H1 (cell line): ENCODE data around the gene FGF21. TPM values are rescaled to one million over a fixed set of nuclear protein-coding genes. Genes with fewer than 3 reads are reported as not detected.

Experiments
- BCL11A ChIP-seq, 2 experiments: IDR thresholded peaks; one replicate each; pipeline ENCODE4 v1.6.1; 2011; ENCODE audit warnings: low read depth in 2 of 2, low read length in 2 of 2, mild to moderate bottlenecking in 2 of 2
- BRCA1 ChIP-seq: IDR thresholded peaks from 2 replicates; pipeline ENCODE4 v1.6.1; 2012; ENCODE audit warnings: low read depth, low read length, improper control_type of control experiment
- CTBP2 ChIP-seq: IDR thresholded peaks from 2 replicates; pipeline ENCODE4 v1.7.0; 2011; ENCODE audit warnings: borderline replicate concordance, mild to moderate bottlenecking, moderate library complexity, mixed read lengths, low read length; ENCODE audit not compliant: insufficient read depth, insufficient read length
- NANOG ChIP-seq: IDR thresholded peaks from 2 replicates; pipeline ENCODE4 v1.6.1; 2011; ENCODE audit warnings: low read length, low read depth, mild to moderate bottlenecking, inconsistent platforms; ENCODE audit not compliant: insufficient read depth, poor library complexity, severe bottlenecking
- POLR2A ChIP-seq, 2 experiments: IDR thresholded peaks; 1 replicate in 1 of 2; 2 replicates in 1 of 2; pipeline ENCODE4 v1.6.1; 2011; ENCODE audit warnings: low read depth in 2 of 2, low read length in 2 of 2, mild to moderate bottlenecking in 2 of 2; ENCODE audit errors: control extremely low read depth in 1 of 2
- RAD21 ChIP-seq, 2 experiments: IDR thresholded peaks in 1 of 2; conservative IDR thresholded peaks in 1 of 2; 2 replicates each; pipeline ENCODE4 v1.6.1; 2011; ENCODE audit warnings: low read depth in 2 of 2, low read length in 2 of 2, improper control_type of control experiment in 1 of 2, inconsistent platforms in 1 of 2, mild to moderate bottlenecking in 1 of 2, moderate library complexity in 1 of 2
- polyA plus RNA-seq, 7 experiments: library from polyadenylated mRNA; depleted of rRNA in 3 of 7; stranded (reverse) in 5 of 7; unstranded in 2 of 7; fragments of >200 nt in 5 of 7; fragments of 200-250 nt in 2 of 7; gene quantifications; 1 replicate in 5 of 7; 2 replicates in 1 of 7; 4 replicates in 1 of 7; pipeline versions ENCODE4 v1.2.1 to v1.2.3, GENCODE V29; 2011 to 2013; ENCODE audit warnings: missing spikeins in 2 of 7, mixed read lengths in 2 of 7
- total RNA-seq: library from RNA; stranded (reverse); fragmentation: NEBNext Ultra II Directional; extraction: Animal tissue kit (Norgen Biotek cat#: 25700); gene quantifications from 2 replicates; pipeline ENCODE4 v1.2.1, GENCODE V29; 2021
- TF ChIP-seq, protein P1 (sequence below): fragments of 300-600 bp; sonication (generic); IDR thresholded peaks from 2 replicates; pipeline ENCODE4 v1.7.1; 2012; ENCODE audit warnings: low read length, moderate library complexity, mild to moderate bottlenecking, inconsistent platforms; ENCODE audit not compliant: insufficient replicate concordance
- TF ChIP-seq, protein P2 (sequence below): IDR thresholded peaks from 2 replicates; pipeline ENCODE4 v1.6.1; 2011; ENCODE audit warnings: low read depth, mild to moderate bottlenecking, low read length; ENCODE audit not compliant: insufficient read depth

FGF21 gene
- total and polyA plus RNA-seq, 2 of the 8 experiments (the other 6 are each of a cell fraction or from before 2014, with no cell fraction given): 0.48 to 0.80 TPM

DNA sequence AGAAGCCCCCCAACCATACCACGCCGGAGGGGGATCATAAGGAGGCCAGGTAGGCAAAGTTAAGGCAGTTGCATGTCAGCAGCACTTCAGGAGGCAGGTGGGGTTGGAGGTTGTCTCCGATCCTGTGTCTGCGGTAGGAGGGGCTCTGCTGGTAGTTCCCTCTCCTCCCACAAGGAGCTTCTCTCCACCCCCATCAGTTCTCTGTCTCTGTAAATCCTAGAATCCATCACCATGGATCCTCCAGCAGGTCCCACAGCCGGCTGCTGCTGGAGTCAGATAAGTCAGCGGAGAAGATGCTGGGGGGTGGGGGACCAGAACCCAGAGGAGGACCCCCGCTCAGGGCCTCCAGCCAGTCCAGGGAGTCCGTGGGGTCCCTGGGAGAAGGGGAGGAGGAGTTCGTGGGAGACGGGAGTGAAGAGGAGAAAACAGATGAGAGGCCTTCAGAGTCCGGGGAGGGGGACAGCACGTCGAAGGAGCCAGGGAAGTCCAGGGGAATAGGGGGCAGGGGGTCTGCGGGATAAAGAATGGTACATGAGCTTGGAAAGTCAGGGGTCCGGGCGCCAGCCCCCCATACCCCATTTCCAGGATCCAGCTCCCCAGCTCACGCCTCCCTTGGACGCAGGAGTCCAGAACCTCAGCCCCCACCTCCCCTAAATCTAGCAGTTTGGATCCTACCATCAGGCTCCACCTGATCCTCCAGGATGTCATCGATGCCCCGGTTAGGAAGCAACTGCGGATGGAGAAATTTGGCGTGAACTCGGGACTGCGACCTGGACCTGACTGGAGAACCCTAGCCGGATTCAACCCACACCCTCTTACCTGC lies 42.1 kb upstream of the FGF21 start (continued):
- TF ChIP-seq, protein P1, sequence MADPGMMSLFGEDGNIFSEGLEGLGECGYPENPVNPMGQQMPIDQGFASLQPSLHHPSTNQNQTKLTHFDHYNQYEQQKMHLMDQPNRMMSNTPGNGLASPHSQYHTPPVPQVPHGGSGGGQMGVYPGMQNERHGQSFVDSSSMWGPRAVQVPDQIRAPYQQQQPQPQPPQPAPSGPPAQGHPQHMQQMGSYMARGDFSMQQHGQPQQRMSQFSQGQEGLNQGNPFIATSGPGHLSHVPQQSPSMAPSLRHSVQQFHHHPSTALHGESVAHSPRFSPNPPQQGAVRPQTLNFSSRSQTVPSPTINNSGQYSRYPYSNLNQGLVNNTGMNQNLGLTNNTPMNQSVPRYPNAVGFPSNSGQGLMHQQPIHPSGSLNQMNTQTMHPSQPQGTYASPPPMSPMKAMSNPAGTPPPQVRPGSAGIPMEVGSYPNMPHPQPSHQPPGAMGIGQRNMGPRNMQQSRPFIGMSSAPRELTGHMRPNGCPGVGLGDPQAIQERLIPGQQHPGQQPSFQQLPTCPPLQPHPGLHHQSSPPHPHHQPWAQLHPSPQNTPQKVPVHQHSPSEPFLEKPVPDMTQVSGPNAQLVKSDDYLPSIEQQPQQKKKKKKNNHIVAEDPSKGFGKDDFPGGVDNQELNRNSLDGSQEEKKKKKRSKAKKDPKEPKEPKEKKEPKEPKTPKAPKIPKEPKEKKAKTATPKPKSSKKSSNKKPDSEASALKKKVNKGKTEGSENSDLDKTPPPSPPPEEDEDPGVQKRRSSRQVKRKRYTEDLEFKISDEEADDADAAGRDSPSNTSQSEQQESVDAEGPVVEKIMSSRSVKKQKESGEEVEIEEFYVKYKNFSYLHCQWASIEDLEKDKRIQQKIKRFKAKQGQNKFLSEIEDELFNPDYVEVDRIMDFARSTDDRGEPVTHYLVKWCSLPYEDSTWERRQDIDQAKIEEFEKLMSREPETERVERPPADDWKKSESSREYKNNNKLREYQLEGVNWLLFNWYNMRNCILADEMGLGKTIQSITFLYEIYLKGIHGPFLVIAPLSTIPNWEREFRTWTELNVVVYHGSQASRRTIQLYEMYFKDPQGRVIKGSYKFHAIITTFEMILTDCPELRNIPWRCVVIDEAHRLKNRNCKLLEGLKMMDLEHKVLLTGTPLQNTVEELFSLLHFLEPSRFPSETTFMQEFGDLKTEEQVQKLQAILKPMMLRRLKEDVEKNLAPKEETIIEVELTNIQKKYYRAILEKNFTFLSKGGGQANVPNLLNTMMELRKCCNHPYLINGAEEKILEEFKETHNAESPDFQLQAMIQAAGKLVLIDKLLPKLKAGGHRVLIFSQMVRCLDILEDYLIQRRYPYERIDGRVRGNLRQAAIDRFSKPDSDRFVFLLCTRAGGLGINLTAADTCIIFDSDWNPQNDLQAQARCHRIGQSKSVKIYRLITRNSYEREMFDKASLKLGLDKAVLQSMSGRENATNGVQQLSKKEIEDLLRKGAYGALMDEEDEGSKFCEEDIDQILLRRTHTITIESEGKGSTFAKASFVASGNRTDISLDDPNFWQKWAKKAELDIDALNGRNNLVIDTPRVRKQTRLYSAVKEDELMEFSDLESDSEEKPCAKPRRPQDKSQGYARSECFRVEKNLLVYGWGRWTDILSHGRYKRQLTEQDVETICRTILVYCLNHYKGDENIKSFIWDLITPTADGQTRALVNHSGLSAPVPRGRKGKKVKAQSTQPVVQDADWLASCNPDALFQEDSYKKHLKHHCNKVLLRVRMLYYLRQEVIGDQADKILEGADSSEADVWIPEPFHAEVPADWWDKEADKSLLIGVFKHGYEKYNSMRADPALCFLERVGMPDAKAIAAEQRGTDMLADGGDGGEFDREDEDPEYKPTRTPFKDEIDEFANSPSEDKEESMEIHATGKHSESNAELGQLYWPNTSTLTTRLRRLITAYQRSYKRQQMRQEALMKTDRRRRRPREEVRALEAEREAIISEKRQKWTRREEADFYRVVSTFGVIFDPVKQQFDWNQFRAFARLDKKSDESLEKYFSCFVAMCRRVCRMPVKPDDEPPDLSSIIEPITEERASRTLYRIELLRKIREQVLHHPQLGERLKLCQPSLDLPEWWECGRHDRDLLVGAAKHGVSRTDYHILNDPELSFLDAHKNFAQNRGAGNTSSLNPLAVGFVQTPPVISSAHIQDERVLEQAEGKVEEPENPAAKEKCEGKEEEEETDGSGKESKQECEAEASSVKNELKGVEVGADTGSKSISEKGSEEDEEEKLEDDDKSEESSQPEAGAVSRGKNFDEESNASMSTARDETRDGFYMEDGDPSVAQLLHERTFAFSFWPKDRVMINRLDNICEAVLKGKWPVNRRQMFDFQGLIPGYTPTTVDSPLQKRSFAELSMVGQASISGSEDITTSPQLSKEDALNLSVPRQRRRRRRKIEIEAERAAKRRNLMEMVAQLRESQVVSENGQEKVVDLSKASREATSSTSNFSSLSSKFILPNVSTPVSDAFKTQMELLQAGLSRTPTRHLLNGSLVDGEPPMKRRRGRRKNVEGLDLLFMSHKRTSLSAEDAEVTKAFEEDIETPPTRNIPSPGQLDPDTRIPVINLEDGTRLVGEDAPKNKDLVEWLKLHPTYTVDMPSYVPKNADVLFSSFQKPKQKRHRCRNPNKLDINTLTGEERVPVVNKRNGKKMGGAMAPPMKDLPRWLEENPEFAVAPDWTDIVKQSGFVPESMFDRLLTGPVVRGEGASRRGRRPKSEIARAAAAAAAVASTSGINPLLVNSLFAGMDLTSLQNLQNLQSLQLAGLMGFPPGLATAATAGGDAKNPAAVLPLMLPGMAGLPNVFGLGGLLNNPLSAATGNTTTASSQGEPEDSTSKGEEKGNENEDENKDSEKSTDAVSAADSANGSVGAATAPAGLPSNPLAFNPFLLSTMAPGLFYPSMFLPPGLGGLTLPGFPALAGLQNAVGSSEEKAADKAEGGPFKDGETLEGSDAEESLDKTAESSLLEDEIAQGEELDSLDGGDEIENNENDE: no peak
- TF ChIP-seq CTBP2 (no peak), POLR2A (IDR thresholded peaks at IDR 0.05; ENCODE audit: control extremely low read depth in 1 of 2, low read depth in 2 of 2, low read length in 2 of 2) (no peak), NANOG (no peak), BRCA1 (no peak), RAD21 (IDR thresholded peaks at IDR 0.05 in 1 of 2, conservative IDR thresholded peaks at IDR 0.05 in 1 of 2; ENCODE audit: low read depth in 2 of 2, low read length in 2 of 2) (peak in 1 of 2 experiments; percentile 42; a peak in 2 of 4 replicates), BCL11A (IDR thresholded peaks at IDR 0.05; ENCODE audit: low read depth in 2 of 2, low read length in 2 of 2) (no peak)
- TF ChIP-seq, protein P2, sequence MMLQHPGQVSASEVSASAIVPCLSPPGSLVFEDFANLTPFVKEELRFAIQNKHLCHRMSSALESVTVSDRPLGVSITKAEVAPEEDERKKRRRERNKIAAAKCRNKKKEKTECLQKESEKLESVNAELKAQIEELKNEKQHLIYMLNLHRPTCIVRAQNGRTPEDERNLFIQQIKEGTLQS: no peak
